Upper lobe of left lung (tissue), 6 donors: ENCODE results near the gene LARP4B. TPM values are rescaled to one million over a fixed set of nuclear protein-coding genes. Genes with fewer than 3 reads are reported as not detected.

Experiments used
- ATAC-seq, 2 donors: fragments of 200-7000 bp; cut with Tn5 transposase; one replicate each; pipeline ENCODE4 v1.9.1; 2022; ENCODE audit warnings: mild to moderate bottlenecking in 2 of 2, moderate library complexity in 2 of 2; ENCODE audit not compliant: low FRiP score in 2 of 2
- DNase-seq, 2 donors: peaks; one replicate each; pipeline ENCODE4 v3.0.0-alpha.2; 2019 to 2020
- H3K27ac ChIP-seq, 4 donors: fragments of 200-600 bp; sonication (generic); one replicate each; pipeline ENCODE4 v1.5.1; 2016 to 2019
- H3K27me3 ChIP-seq, 4 donors: fragments of 200-600 bp; sonication (generic); one replicate each; pipeline ENCODE4 v1.5.1; 2017 to 2019
- H3K36me3 ChIP-seq, 4 donors: fragments of 200-600 bp; sonication (generic); one replicate each; pipeline ENCODE4 v1.5.1; 2016 to 2019
- H3K4me1 ChIP-seq, 4 donors: fragments of 200-600 bp; sonication (generic); one replicate each; pipeline ENCODE4 v1.5.1; 2018 to 2019
- H3K4me3 ChIP-seq, 4 donors: fragments of 200-600 bp; sonication (generic); one replicate each; pipeline ENCODE4 v1.5.1; 2017 to 2019; ENCODE audit warnings: mild to moderate bottlenecking in 2 of 4, moderate library complexity in 1 of 4
- H3K9me3 ChIP-seq, 4 donors: fragments of 200-600 bp; sonication (generic); one replicate each; pipeline ENCODE4 v1.5.1; 2018 to 2019
- EP300 ChIP-seq, 4 donors: sonication (generic); formaldehyde crosslinking; IDR thresholded peaks; one replicate each; pipeline ENCODE4 v1.5.1; 2017; ENCODE audit warnings: antibody characterized with exemption in 4 of 4, control low read depth in 2 of 4
- POLR2A ChIP-seq, 4 donors: fragments of 450-650 bp; IDR thresholded peaks; one replicate each; pipeline ENCODE4 v1.5.1; 2016 to 2017; ENCODE audit warnings: antibody characterized with exemption in 4 of 4, mild to moderate bottlenecking in 2 of 4
- POLR2AphosphoS5 ChIP-seq, 2 donors: sonication (generic); formaldehyde crosslinking; IDR thresholded peaks; one replicate each; pipeline ENCODE4 v1.5.1; 2017; ENCODE audit warnings: antibody characterized with exemption in 2 of 2
- WGBS, 2 donors: methylation state at CpG; one replicate each; pipeline ENCODE4 v1.1.5; 2017 to 2018; 5-methylcytosine and 5-hydroxymethylcytosine counted together
- total RNA-seq, 6 donors: library from RNA; depleted of rRNA in 4 of 6; stranded (reverse); fragments of >200 nt in 4 of 6; gene quantifications; one replicate each; pipeline versions ENCODE4 v1.1.0 to v1.2.1, GENCODE V29; 2016 to 2021
- TF ChIP-seq, protein P1 (sequence below), 6 experiments: fragments of 450-650 bp in 4 of 6; fragments of 200-600 bp in 2 of 6; sonication (generic) in 2 of 6; IDR thresholded peaks; one replicate each; pipeline ENCODE4 v1.5.1; 2016 to 2019; ENCODE audit warnings: antibody characterized with exemption in 6 of 6
- donor health status: DM: no; HTN: no; CAD: no; lungs with moderate emphysema.
- donor health status: DM: no; HTN: yes; CAD: no; lungs with severe emphysema.

LARP4B gene
- total RNA-seq, 6 donors from 2014 or later: 106 to 154 (median 139) TPM

GRCh38 chr10:921471-922414 lies 9.8 kb downstream of the LARP4B start:
- H3K27me3 ChIP-seq: no peaks in the 10 kb centered on the region
- TF ChIP-seq, protein P1, sequence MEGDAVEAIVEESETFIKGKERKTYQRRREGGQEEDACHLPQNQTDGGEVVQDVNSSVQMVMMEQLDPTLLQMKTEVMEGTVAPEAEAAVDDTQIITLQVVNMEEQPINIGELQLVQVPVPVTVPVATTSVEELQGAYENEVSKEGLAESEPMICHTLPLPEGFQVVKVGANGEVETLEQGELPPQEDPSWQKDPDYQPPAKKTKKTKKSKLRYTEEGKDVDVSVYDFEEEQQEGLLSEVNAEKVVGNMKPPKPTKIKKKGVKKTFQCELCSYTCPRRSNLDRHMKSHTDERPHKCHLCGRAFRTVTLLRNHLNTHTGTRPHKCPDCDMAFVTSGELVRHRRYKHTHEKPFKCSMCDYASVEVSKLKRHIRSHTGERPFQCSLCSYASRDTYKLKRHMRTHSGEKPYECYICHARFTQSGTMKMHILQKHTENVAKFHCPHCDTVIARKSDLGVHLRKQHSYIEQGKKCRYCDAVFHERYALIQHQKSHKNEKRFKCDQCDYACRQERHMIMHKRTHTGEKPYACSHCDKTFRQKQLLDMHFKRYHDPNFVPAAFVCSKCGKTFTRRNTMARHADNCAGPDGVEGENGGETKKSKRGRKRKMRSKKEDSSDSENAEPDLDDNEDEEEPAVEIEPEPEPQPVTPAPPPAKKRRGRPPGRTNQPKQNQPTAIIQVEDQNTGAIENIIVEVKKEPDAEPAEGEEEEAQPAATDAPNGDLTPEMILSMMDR (IDR thresholded peaks at IDR 0.05): no peak
- TF ChIP-seq POLR2AphosphoS5 (IDR thresholded peaks at IDR 0.05) (no peak), EP300 (IDR thresholded peaks at IDR 0.05) (no peak), POLR2A (IDR thresholded peaks at IDR 0.05) (no peak)
- DNase-seq: no peak
- H3K4me3 ChIP-seq: no peak overlapping the region
- peaks cover 31 to 65% (median 41%) of the 10 kb centered on the region in 4 donors for H3K4me1 ChIP-seq
- H3K36me3 ChIP-seq: peaks cover 0 to 22% (median 6%) of the 10 kb centered on the region in 4 donors
- H3K9me3 ChIP-seq: no peaks in the 10 kb centered on the region
- H3K27ac ChIP-seq: no peak overlapping the region
- WGBS, 2 donors: 76 to 82% methylated on average over 14 of the region's 14 CpGs
- ATAC-seq: no peak

DNA sequence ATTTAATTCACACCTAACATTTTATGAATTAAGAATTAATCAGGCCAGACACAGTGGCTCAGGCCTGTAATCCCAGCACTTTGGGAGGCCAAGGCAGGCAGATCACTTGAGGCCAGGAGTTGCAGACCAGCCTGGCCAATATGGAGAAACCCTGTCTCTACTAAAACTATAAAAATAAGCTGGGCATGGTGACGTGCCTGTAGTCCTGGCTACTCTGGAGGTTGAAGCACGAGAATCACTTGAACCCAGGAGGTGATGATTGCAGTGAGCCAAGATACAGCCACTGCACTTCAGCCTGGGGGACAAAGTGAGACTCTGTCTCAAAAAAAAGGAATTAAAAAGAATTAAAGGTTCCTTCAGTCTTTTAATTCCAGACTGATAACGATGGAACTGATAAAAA lies 11.1 kb downstream of the LARP4B start:
- peaks cover 22 to 52% (median 28%) of the 10 kb centered on the region in 4 donors for H3K4me1 ChIP-seq

GRCh38 chr10:919481-919880 lies 12.0 kb downstream of the LARP4B start:
- WGBS, 2 donors: 76 to 85% methylated on average over 3 of the region's 3 CpGs
- ATAC-seq (no peak), DNase-seq (no peak)
- H3K36me3 ChIP-seq: peaks cover 0 to 11% (median 2%) of the 10 kb centered on the region in 4 donors
- H3K27ac ChIP-seq: no peak overlapping the region
- no peaks in the 10 kb centered on the region for H3K9me3 ChIP-seq
- H3K27me3 ChIP-seq: no peaks in the 10 kb centered on the region
- H3K4me3 ChIP-seq: no peak overlapping the region
- peaks cover 15 to 43% (median 22%) of the 10 kb centered on the region in 4 donors for H3K4me1 ChIP-seq
- no peak for TF ChIP-seq EP300 (IDR thresholded peaks at IDR 0.05)
- no peak for TF ChIP-seq POLR2A (IDR thresholded peaks at IDR 0.05)
- no peak for TF ChIP-seq POLR2AphosphoS5 (IDR thresholded peaks at IDR 0.05)
- TF ChIP-seq, protein P1 (IDR thresholded peaks at IDR 0.05): no peak

More for the DNA sequence above, 11.1 kb downstream of the LARP4B start:
- no peak for TF ChIP-seq POLR2AphosphoS5 (IDR thresholded peaks at IDR 0.05)
- TF ChIP-seq, protein P1 (IDR thresholded peaks at IDR 0.05): no peak
- no peak for TF ChIP-seq POLR2A (IDR thresholded peaks at IDR 0.05)
- TF ChIP-seq EP300 (IDR thresholded peaks at IDR 0.05): no peak
- 71 to 95% methylated on average over 3 of the region's 3 CpGs for WGBS, 2 donors
- no peaks in the 10 kb centered on the region for H3K27me3 ChIP-seq
- H3K9me3 ChIP-seq: no peaks in the 10 kb centered on the region
- ATAC-seq (no peak), DNase-seq (no peak)
- no peak overlapping the region for H3K27ac ChIP-seq
- no peak overlapping the region for H3K4me3 ChIP-seq
- H3K36me3 ChIP-seq: peaks cover 0 to 17% (median 3%) of the 10 kb centered on the region in 4 donors

DNA sequence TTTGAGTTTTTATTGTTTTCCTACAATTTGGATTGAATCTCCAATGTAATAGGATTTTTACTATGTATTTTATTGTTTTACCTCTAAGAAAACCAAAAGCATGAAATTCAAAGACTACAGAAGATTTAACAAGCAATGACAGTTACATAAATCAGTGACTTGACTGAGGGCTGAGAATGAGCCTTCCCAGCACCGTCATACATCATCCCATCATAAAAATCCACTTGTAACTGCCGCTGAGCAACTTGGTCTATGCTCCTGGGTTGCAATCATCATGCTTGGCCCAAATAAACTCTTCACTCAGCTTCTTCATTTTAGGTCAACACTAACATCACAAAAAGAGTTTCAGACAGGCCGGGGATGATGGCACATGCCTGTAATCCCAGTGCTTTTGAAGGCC lies 13.5 kb downstream of the LARP4B start:
- DNase-seq: no peak
- TF ChIP-seq, protein P1 (IDR thresholded peaks at IDR 0.05): no peak
- no peak for TF ChIP-seq EP300 (IDR thresholded peaks at IDR 0.05)
- no peak for TF ChIP-seq POLR2A (IDR thresholded peaks at IDR 0.05)
- no peak for TF ChIP-seq POLR2AphosphoS5 (IDR thresholded peaks at IDR 0.05)
- WGBS, 2 donors: 93 to 94% methylated on average over 3 of the region's 3 CpGs
- Histone ChIP-seq H3K4me1 (peaks cover 9 to 28% (median 14%) of the 10 kb centered on the region in 4 donors), H3K9me3 (no peaks in the 10 kb centered on the region), H3K27ac (no peak overlapping the region), H3K4me3 (no peak overlapping the region), H3K36me3 (peaks cover 0 to 11% (median 1%) of the 10 kb centered on the region in 4 donors), H3K27me3 (no peaks in the 10 kb centered on the region)
- ATAC-seq: no peak
